A549 (cell line): ENCODE data around the gene ZNF205. TPM values are rescaled to one million over a fixed set of nuclear protein-coding genes. Genes with fewer than 3 reads are reported as not detected.
"Not testable (repeated sequence)": the region's sequence is repeated elsewhere in the genome, so short reads cannot be mapped to it uniquely, and the experiment has no call there.

ENCODE experiments used
- ATAC-seq, 2 experiments: fragments of 200-7000 bp in 1 of 2; fragments of >200 bp in 1 of 2; cut with Nextera tagmentation in 1 of 2; cut with Tn5 transposase in 1 of 2; 3 replicates each; pipeline versions ENCODE4 v1.8.0 to v1.9.1; 2018 to 2020; ENCODE audit warnings: mild to moderate bottlenecking in 1 of 2, moderate library complexity in 1 of 2
- CTCF ChIA-PET: fragments of 300-600 bp; sonication (Branson Sonifier 250); formaldehyde crosslinking; extraction: SDS; loops from one replicate; lab custom pipeline; 2021; ENCODE audit warnings: antibody characterized with exemption, inconsistent platforms; lab: Yijun Ruan, JAX
- POLR2A ChIA-PET: fragments of 350-600 bp; formaldehyde crosslinking; extraction: SDS; loops from one replicate; lab custom pipeline; 2021; ENCODE audit warnings: antibody characterized with exemption, inconsistent platforms; lab: Yijun Ruan, JAX
- DNase-seq, 2 experiments: peaks; one replicate each; pipeline versions ENCODE4 v3.0.0 to v3.0.0-alpha.2; 2011 to 2016; ENCODE audit warnings: low read depth in 1 of 2, low spot score in 1 of 2
- FAIRE-seq: peaks from 2 replicates; lab custom pipeline; 2011; peaks lifted over from hg19 to GRCh38; lab: Jason Lieb, UNC
- H3K27ac ChIP-seq, 2 experiments: fragments of >200 bp; sonication (Bioruptor Twin); formaldehyde crosslinking; 3 replicates each; pipeline ENCODE4 v1.5.1; 2016 to 2017
- H3K4me1 ChIP-seq: fragments of >200 bp; sonication (Bioruptor Twin); formaldehyde crosslinking; 3 replicates; pipeline ENCODE4 v1.6.1; 2016
- H3K4me2 ChIP-seq: fragments of >200 bp; sonication (Bioruptor Twin); formaldehyde crosslinking; 3 replicates; pipeline ENCODE4 v1.6.1; 2016
- H3K4me3 ChIP-seq: fragments of >200 bp; sonication (Bioruptor Twin); formaldehyde crosslinking; 3 replicates; pipeline ENCODE4 v1.5.1; 2016
- H3K9me3 ChIP-seq: fragments of >200 bp; sonication (Bioruptor Twin); formaldehyde crosslinking; 3 replicates; pipeline ENCODE4 v1.6.1; 2016
- BHLHE40 ChIP-seq: IDR thresholded peaks from 2 replicates; pipeline ENCODE4 v1.6.1; 2012; ENCODE audit warnings: low read depth, low read length, inconsistent platforms
- CBX2 ChIP-seq: fragments of 200-600 bp; sonication (generic); IDR thresholded peaks from 2 replicates; pipeline ENCODE4 v1.6.1; 2016; ENCODE audit warnings: low read depth, mild to moderate bottlenecking, borderline replicate concordance
- E2F6 ChIP-seq: IDR thresholded peaks from 2 replicates; pipeline ENCODE4 v1.6.1; 2012; ENCODE audit warnings: low read depth, borderline replicate concordance
- EHMT2 ChIP-seq: fragments of 200-600 bp; sonication (generic); IDR thresholded peaks from 2 replicates; pipeline ENCODE4 v1.6.1; 2016; ENCODE audit warnings: antibody characterized with exemption, low read depth, mild to moderate bottlenecking, moderate library complexity
- GATA3 ChIP-seq: IDR thresholded peaks from 2 replicates; pipeline ENCODE4 v1.6.1; 2012; ENCODE audit warnings: borderline replicate concordance
- HDAC2 ChIP-seq: fragments of 200-600 bp; sonication (generic); IDR thresholded peaks from 2 replicates; pipeline ENCODE4 v1.6.1; 2016
- HOXA7 ChIP-seq: fragments of 250-450 bp; sonication (Bioruptor Pico); IDR thresholded peaks from 2 replicates; pipeline ENCODE4 v1.5.0; 2020; ENCODE audit warnings: mild to moderate bottlenecking, moderate library complexity
- KDM1A ChIP-seq: fragments of 200-600 bp; sonication (generic); IDR thresholded peaks from 2 replicates; pipeline ENCODE4 v1.6.1; 2016; ENCODE audit warnings: low read depth, mild to moderate bottlenecking
- KDM5A ChIP-seq: fragments of 200-600 bp; sonication (generic); IDR thresholded peaks from 2 replicates; pipeline ENCODE4 v1.6.1; 2016; ENCODE audit warnings: antibody characterized with exemption, mild to moderate bottlenecking
- MYC ChIP-seq: IDR thresholded peaks from 2 replicates; pipeline ENCODE4 v1.6.1; 2012; ENCODE audit warnings: mild to moderate bottlenecking, inconsistent platforms, low read length, improper control_type of control experiment, borderline replicate concordance
- NPAS2 ChIP-seq: fragments of 250-450 bp; sonication (Bioruptor Pico); IDR thresholded peaks from 2 replicates; pipeline ENCODE4 v1.8.0; 2022; ENCODE audit warnings: mild to moderate bottlenecking, moderate library complexity, borderline replicate concordance
- NR3C1 ChIP-seq: fragments of >200 bp; sonication (Bioruptor Twin); formaldehyde crosslinking; IDR thresholded peaks from 3 replicates; pipeline ENCODE4 v1.6.1; 2017
- PBX3 ChIP-seq: IDR thresholded peaks from 2 replicates; pipeline ENCODE4 v1.6.1; 2012
- POLR2A ChIP-seq: IDR thresholded peaks from 2 replicates; pipeline ENCODE4 v1.6.1; 2012; ENCODE audit warnings: mild to moderate bottlenecking, low read length
- RAD21 ChIP-seq, 2 experiments: fragments of >200 bp in 1 of 2; sonication (Bioruptor Twin) in 1 of 2; formaldehyde crosslinking in 1 of 2; IDR thresholded peaks in 1 of 2; conservative IDR thresholded peaks in 1 of 2; 2 replicates in 1 of 2; 3 replicates in 1 of 2; pipeline ENCODE4 v1.6.1; 2012 to 2018; ENCODE audit warnings: inconsistent platforms in 1 of 2
- RCOR1 ChIP-seq: fragments of 150-350 bp; IDR thresholded peaks from 2 replicates; pipeline ENCODE4 v1.6.1; 2014; ENCODE audit warnings: antibody characterized with exemption, low read length, low read depth
- SMC3 ChIP-seq: fragments of >200 bp; sonication (Bioruptor Twin); formaldehyde crosslinking; IDR thresholded peaks from 3 replicates; pipeline ENCODE4 v1.6.1; 2018; ENCODE audit warnings: inconsistent platforms
- TFCP2L1 ChIP-seq: fragments of 250-450 bp; sonication (Bioruptor Pico); IDR thresholded peaks from 2 replicates; pipeline ENCODE4 v1.5.0; 2021; ENCODE audit warnings: mild to moderate bottlenecking
- TP53 ChIP-seq: fragments of 250-450 bp; sonication (Bioruptor Pico); IDR thresholded peaks from 2 replicates; pipeline ENCODE4 v1.5.0; 2021; ENCODE audit warnings: mild to moderate bottlenecking, moderate library complexity
- USF2 ChIP-seq: fragments of 450-650 bp; IDR thresholded peaks from 2 replicates; pipeline ENCODE4 v1.6.1; 2014; ENCODE audit warnings: antibody characterized with exemption
- ZFP36 ChIP-seq: fragments of 450-650 bp; IDR thresholded peaks from 2 replicates; pipeline ENCODE4 v1.6.1; 2014; ENCODE audit warnings: borderline replicate concordance; ENCODE audit not compliant: partially characterized antibody
- ZNF302 ChIP-seq: fragments of 250-450 bp; sonication (Bioruptor Pico); IDR thresholded peaks from 2 replicates; pipeline ENCODE4 v1.9.0; 2021; ENCODE audit warnings: inconsistent platforms, mild to moderate bottlenecking, moderate library complexity
- WGBS: methylation state at CpG from one replicate; pipeline ENCODE4 v1.1.6; 2017; ENCODE audit errors: missing lambda C conversion rate; 5-methylcytosine and 5-hydroxymethylcytosine counted together
- polyA plus RNA-seq, 4 experiments: library from polyadenylated mRNA; depleted of rRNA in 3 of 4; stranded (reverse); fragments of >200 nt; fragmentation: RNase III in 1 of 4; extraction: RNeasy Plus Mini Kit Qiagen cat#74134 plus additional on column Dnase treatment in 1 of 4; gene quantifications; 2 replicates in 3 of 4; 3 replicates in 1 of 4; pipeline ENCODE4 v1.2.3, GENCODE V29; 2011 to 2017

Gene ZNF205
- polyA plus RNA-seq, 2 of the 4 experiments (the other 2 are of a cell fraction): 4.3 to 9.6 TPM

- DNase-seq (no peak), FAIRE-seq (no peak), ATAC-seq (no peak)
- CTCF ChIA-PET: interaction anchor here (1.2 to 1.6 kb wide), 5 partner anchors 9 to 21 kb away, joined by 3 to 6 read pairs (median 4); no protein-coding TSS in a partner anchor
- Histone ChIP-seq H3K4me1 (no peaks in the 10 kb centered on the region), H3K27ac (no peak overlapping the region), H3K9me3 (no peaks in the 10 kb centered on the region), H3K4me3 (no peak overlapping the region), H3K4me2 (no peak overlapping the region)
- 52% methylated on average over 17 of the region's 17 CpGs for WGBS
- no peak for TF ChIP-seq HDAC2
- no peak for TF ChIP-seq USF2
- no peak for TF ChIP-seq RAD21 (conservative IDR thresholded peaks at IDR 0.05 in 1 of 2, IDR thresholded peaks at IDR 0.05 in 1 of 2)
- TF ChIP-seq SMC3: no peak
- no peak for TF ChIP-seq MYC
- no peak for TF ChIP-seq POLR2A
- no peak for TF ChIP-seq GATA3
- TF ChIP-seq ZFP36: no peak
- POLR2A ChIA-PET: no interaction called here
Measured at GRCh38 chr16:3080024-3080423, 32.4 kb upstream of the ZNF205 start.

GRCh38 chr16:3081957-3082356 lies 30.4 kb upstream of the ZNF205 start:
- DNase-seq, POLR2A ChIA-PET, H3K9me3 ChIP-seq, FAIRE-seq, H3K27ac ChIP-seq, H3K4me3 ChIP-seq, H3K4me2 ChIP-seq, ATAC-seq, H3K4me1 ChIP-seq: not testable (repeated sequence)
- 75% methylated on average over 7 of the region's 13 CpGs for WGBS
- CTCF ChIA-PET: interaction anchor here (0.7 kb wide), 1 partner anchor 22 kb away, joined by 3 read pairs; no protein-coding TSS in a partner anchor

GRCh38 chr16:3083408-3083807 lies 29.0 kb upstream of the ZNF205 start:
- POLR2A ChIA-PET, H3K4me3 ChIP-seq, FAIRE-seq, H3K4me1 ChIP-seq, H3K4me2 ChIP-seq, ATAC-seq, H3K27ac ChIP-seq, H3K9me3 ChIP-seq, DNase-seq: not testable (repeated sequence)
- CTCF ChIA-PET: interaction anchor here (0.8 to 1.6 kb wide), 7 partner anchors 10 to 36 kb away, joined by 3 to 6 read pairs (median 3); no protein-coding TSS in a partner anchor
- 93% methylated on average over 8 of the region's 8 CpGs for WGBS

- no peak overlapping the region for H3K4me2 ChIP-seq
- no peak for ATAC-seq
- FAIRE-seq: no peak
- WGBS: 22% methylated on average over 1 of the region's 1 CpG
- DNase-seq: no peak
- TF ChIP-seq CBX2 (no peak), KDM5A (no peak), EHMT2 (no peak), KDM1A (no peak), NPAS2 (CRISPR knock-in tag) (no peak), PBX3 (no peak), ZNF302 (CRISPR knock-in tag) (no peak), RCOR1 (no peak), E2F6 (no peak), TP53 (CRISPR knock-in tag) (no peak), TFCP2L1 (CRISPR knock-in tag) (no peak), BHLHE40 (no peak), NR3C1 (no peak), HOXA7 (CRISPR knock-in tag) (no peak)
- CTCF ChIA-PET: interaction anchor here (1.1 to 1.6 kb wide), 2 partner anchors 14 to 25 kb away, joined by 3 read pairs; no protein-coding TSS in a partner anchor
- H3K4me1 ChIP-seq: no peaks in the 10 kb centered on the region
- H3K9me3 ChIP-seq: no peaks in the 10 kb centered on the region
- H3K27ac ChIP-seq: no peak overlapping the region
- no peak overlapping the region for H3K4me3 ChIP-seq
- POLR2A ChIA-PET: no interaction called here
Measured at GRCh38 chr16:3084491-3084890, 27.9 kb upstream of the ZNF205 start.
